Esophagus muscularis mucosa (tissue), 3 donors: Measurements from ENCODE around the gene STK36.

Source experiments
- CTCF ChIP-seq, 3 experiments: fragments of 200-600 bp in 2 of 3; fragments of 450-650 bp in 1 of 3; sonication (generic) in 2 of 3; IDR thresholded peaks; one replicate each; pipeline ENCODE4 v1.5.1; 2017 to 2019; ENCODE audit warnings: antibody characterized with exemption in 3 of 3, mild to moderate bottlenecking in 2 of 3, moderate library complexity in 1 of 3
- POLR2A ChIP-seq: fragments of 450-650 bp; IDR thresholded peaks from one replicate; pipeline ENCODE4 v1.6.1; 2017; ENCODE audit warnings: antibody characterized with exemption, moderate library complexity, mild to moderate bottlenecking, low read depth
- POLR2AphosphoS5 ChIP-seq, 2 donors: sonication (generic); formaldehyde crosslinking; IDR thresholded peaks; one replicate each; pipeline ENCODE4 v1.6.1; 2017; ENCODE audit warnings: antibody characterized with exemption in 2 of 2

- TF ChIP-seq POLR2A (no peak), CTCF (IDR thresholded peaks at IDR 0.05) (no peak), POLR2AphosphoS5 (IDR thresholded peaks at IDR 0.05) (no peak)
Measured at GRCh38 chr2:218729640-218730039, 57.8 kb downstream of the STK36 start.
